Hepatocyte (in vitro differentiated cells): ENCODE results near the gene DCTN2. TPM values are rescaled to one million over a fixed set of nuclear protein-coding genes. Genes with fewer than 3 reads are reported as not detected.

Source experiments
- DNase-seq: peaks from one replicate; pipeline ENCODE4 v3.0.0-alpha.2; 2016; ENCODE audit warnings: low spot score
- H2AFZ ChIP-seq: fragments of 200-600 bp; sonication (generic); 2 replicates; pipeline ENCODE4 v1.6.0; 2016; ENCODE audit warnings: antibody characterized with exemption, mild to moderate bottlenecking
- H3K27ac ChIP-seq: fragments of 200-600 bp; sonication (generic); 2 replicates; pipeline ENCODE4 v1.5.1; 2016; ENCODE audit warnings: mild to moderate bottlenecking
- H3K27me3 ChIP-seq: fragments of 200-600 bp; sonication (generic); 2 replicates; pipeline ENCODE4 v1.6.1; 2016
- H3K36me3 ChIP-seq: fragments of 200-600 bp; sonication (generic); replicated peaks from 2 replicates; pipeline ENCODE4 v1.5.1; 2016; ENCODE audit warnings: low read depth; ENCODE audit not compliant: insufficient read depth
- H3K4me1 ChIP-seq: fragments of 200-600 bp; sonication (generic); 2 replicates; pipeline ENCODE4 v1.5.1; 2016; ENCODE audit warnings: mild to moderate bottlenecking, moderate library complexity; ENCODE audit not compliant: insufficient read depth
- H3K4me2 ChIP-seq: fragments of 200-600 bp; sonication (generic); 2 replicates; pipeline ENCODE4 v1.6.0; 2016
- H3K4me3 ChIP-seq: fragments of 200-600 bp; sonication (generic); 2 replicates; pipeline ENCODE4 v1.5.1; 2016; ENCODE audit warnings: mild to moderate bottlenecking
- H3K79me2 ChIP-seq: fragments of 200-600 bp; sonication (generic); 2 replicates; pipeline ENCODE4 v1.6.0; 2017; ENCODE audit warnings: mild to moderate bottlenecking
- H3K9me2 ChIP-seq: fragments of 200-600 bp; sonication (generic); replicated peaks from 2 replicates; pipeline ENCODE4 v1.6.0; 2017; ENCODE audit warnings: mild to moderate bottlenecking; ENCODE audit not compliant: insufficient read depth
- H3K9me3 ChIP-seq: fragments of 200-600 bp; sonication (generic); 2 replicates; pipeline ENCODE4 v1.5.1; 2016; ENCODE audit warnings: low read depth, mild to moderate bottlenecking
- H4K20me1 ChIP-seq: fragments of 200-600 bp; sonication (generic); 2 replicates; pipeline ENCODE4 v1.6.0; 2016; ENCODE audit warnings: mild to moderate bottlenecking; ENCODE audit not compliant: insufficient read depth, poor library complexity, severe bottlenecking
- CTCF ChIP-seq: fragments of 200-600 bp; sonication (generic); IDR thresholded peaks from 2 replicates; pipeline ENCODE4 v1.5.1; 2016; ENCODE audit warnings: antibody characterized with exemption, mild to moderate bottlenecking; ENCODE audit not compliant: poor library complexity
- EZH2 ChIP-seq: fragments of 200-600 bp; sonication (generic); IDR thresholded peaks from 2 replicates; pipeline ENCODE4 v1.6.1; 2016; ENCODE audit warnings: antibody characterized with exemption, mild to moderate bottlenecking, borderline replicate concordance
- EZH2phosphoT487 ChIP-seq: fragments of 200-600 bp; sonication (generic); IDR thresholded peaks from one replicate; pipeline ENCODE4 v1.6.1; 2018; ENCODE audit warnings: antibody characterized with exemption, mild to moderate bottlenecking, low read depth, moderate library complexity; ENCODE audit not compliant: unreplicated experiment, severe bottlenecking
- WGBS: methylation state at CpG from one replicate; pipeline ENCODE4 v1.1.6; 2016; ENCODE audit warnings: low lambda C conversion rate; ENCODE audit errors: missing lambda C conversion rate; 5-methylcytosine and 5-hydroxymethylcytosine counted together
- polyA plus RNA-seq: library from polyadenylated mRNA; unstranded; fragments of >200 nt; fragmentation: Nextera tagmentation; extraction: Ambion mirVana; gene quantifications from 2 replicates; pipeline ENCODE4 v1.2.1, GENCODE V29; 2016
- total RNA-seq: library from RNA; depleted of rRNA; stranded (reverse); fragments of >200 nt; gene quantifications from 2 replicates; pipeline ENCODE4 v1.2.3, GENCODE V29; 2014

DCTN2 gene
- total and polyA plus RNA-seq, 2 experiments from 2014 or later: 110 to 124 TPM

GRCh38 chr12:57489157-57489641, 57.8 kb downstream of the DCTN2 start:
- DNase-seq: no peak
- no peaks in the 10 kb centered on the region for H3K27me3 ChIP-seq
- H3K9me3 ChIP-seq: no peaks in the 10 kb centered on the region
- peak overlapping the region; percentile 39 for H3K4me3 ChIP-seq
- peak overlapping the region; percentile 87 for H3K4me2 ChIP-seq
- TF ChIP-seq EZH2phosphoT487 (no peak), EZH2 (no peak), CTCF (no peak)
- no peak overlapping the region for H3K27ac ChIP-seq
- WGBS: 91% methylated on average over 5 of the region's 5 CpGs
- H3K79me2 ChIP-seq: peaks cover 27% of the 10 kb centered on the region
- peaks cover 11% of the 10 kb centered on the region for H3K4me1 ChIP-seq
- H4K20me1 ChIP-seq: peaks cover 2% of the 10 kb centered on the region
- no peaks in the 10 kb centered on the region for H3K9me2 ChIP-seq
- no peak overlapping the region for H2AFZ ChIP-seq
- H3K36me3 ChIP-seq: no peaks in the 10 kb centered on the region

DNA sequence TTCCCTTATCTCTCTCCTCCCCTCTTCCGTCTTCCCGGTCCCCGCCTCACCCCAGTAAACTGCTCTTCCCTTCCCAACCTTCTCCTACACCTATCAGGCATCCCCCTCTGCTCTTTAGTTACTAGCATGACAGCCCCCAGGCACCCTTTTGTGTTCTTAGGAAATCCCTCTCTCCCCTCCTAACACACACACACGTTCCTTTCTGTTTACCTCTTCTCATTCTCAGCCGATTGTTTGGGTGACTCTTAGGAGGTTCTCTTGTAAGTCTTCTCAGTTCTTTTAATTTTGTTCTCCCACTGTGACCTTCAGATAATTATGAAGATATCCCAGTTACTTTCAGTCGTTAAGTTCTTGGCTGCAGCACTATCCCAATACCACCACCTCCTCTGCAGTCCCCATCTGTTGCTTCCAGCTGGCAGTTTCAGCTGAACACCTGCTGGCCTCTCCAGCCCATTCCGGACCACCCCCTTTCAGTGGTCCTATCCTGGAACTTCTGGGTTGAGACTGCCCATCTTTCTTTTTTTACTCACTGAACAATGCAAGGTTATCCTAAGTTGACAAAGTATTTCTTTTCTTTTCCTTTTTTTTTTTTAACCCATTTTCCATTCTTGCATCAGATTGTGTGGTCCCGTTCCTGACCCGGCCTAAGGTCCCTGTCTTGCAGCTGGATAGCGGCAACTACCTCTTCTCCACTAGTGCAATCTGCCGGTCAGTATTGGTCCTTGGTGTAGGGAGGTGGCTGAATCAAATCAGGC, 58.4 kb downstream of the DCTN2 start:
- DNase-seq: no peak
- peak overlapping the region; percentile 35 for H2AFZ ChIP-seq
- peak overlapping the region; percentile 87 for H3K4me2 ChIP-seq
- peak overlapping the region; percentile 42 for H3K27ac ChIP-seq
- peaks cover 27% of the 10 kb centered on the region for H3K79me2 ChIP-seq
- no peaks in the 10 kb centered on the region for H3K9me3 ChIP-seq
- WGBS: 30% methylated on average over 11 of the region's 11 CpGs
- no peaks in the 10 kb centered on the region for H3K9me2 ChIP-seq
- peak overlapping the region; percentile 39 for H3K4me3 ChIP-seq
- no peaks in the 10 kb centered on the region for H3K36me3 ChIP-seq
- H3K4me1 ChIP-seq: peaks cover 11% of the 10 kb centered on the region
- peaks cover 2% of the 10 kb centered on the region for H4K20me1 ChIP-seq
- no peak for TF ChIP-seq EZH2phosphoT487
- no peak for TF ChIP-seq EZH2
- TF ChIP-seq CTCF: no peak
- H3K27me3 ChIP-seq: no peaks in the 10 kb centered on the region

- peaks cover 2% of the 10 kb centered on the region for H4K20me1 ChIP-seq
- H3K4me1 ChIP-seq: peaks cover 11% of the 10 kb centered on the region
- peak within 1 kb of the TSS; percentile 42 for H3K27ac ChIP-seq
- peak within 1 kb of the TSS; percentile 87 for H3K4me2 ChIP-seq
- H2AFZ ChIP-seq: peak within 1 kb of the TSS; percentile 36
- H3K27me3 ChIP-seq: no peaks in the 10 kb centered on the region
- peak within 1 kb of the TSS; percentile 39 for H3K4me3 ChIP-seq
- TF ChIP-seq CTCF: peak; percentile 34
- TF ChIP-seq EZH2phosphoT487: no peak
- H3K79me2 ChIP-seq: peaks cover 27% of the 10 kb centered on the region
- H3K9me2 ChIP-seq: no peaks in the 10 kb centered on the region
- DNase-seq: peak; percentile 97
- WGBS: 14% methylated on average over 46 of the region's 47 CpGs
- no peaks in the 10 kb centered on the region for H3K36me3 ChIP-seq
- no peaks in the 10 kb centered on the region for H3K9me3 ChIP-seq
Measured at GRCh38 chr12:57487597-57488401, 59.2 kb downstream of the DCTN2 start, which contains the start of gene MARS1. MARS1 (plus strand) TSS chr12:57488068; CDS start chr12:57488091, 23 bp downstream.
